GM12892 (cell line): ENCODE measurements around the gene SPRR2G.

Experiments used
- POLR2A ChIP-seq: IDR thresholded peaks from 2 replicates; pipeline ENCODE4 v1.6.1; 2011; ENCODE audit warnings: low read depth, low read length, control low read depth
- TAF1 ChIP-seq: IDR thresholded peaks from 2 replicates; pipeline ENCODE4 v1.6.1; 2011; ENCODE audit warnings: low read depth, mild to moderate bottlenecking, control low read depth, low read length, borderline replicate concordance

- TF ChIP-seq TAF1 (no peak), POLR2A (no peak)
These were observed 43.8 kb upstream of the SPRR2G start for GRCh38 chr1:153194331-153195050.
